Fibroblast of lung (primary cell): ENCODE data around the gene USH2A.

Experiments
- CTCF ChIP-seq, 2 donors: IDR thresholded peaks in 1 of 2; conservative IDR thresholded peaks in 1 of 2; 1 replicate in 1 of 2; 2 replicates in 1 of 2; pipeline ENCODE4 v1.5.1; 2011 to 2012; ENCODE audit warnings: low read length in 2 of 2, control low read depth in 1 of 2, inconsistent platforms in 1 of 2, low read depth in 1 of 2, mild to moderate bottlenecking in 1 of 2
- EZH2 ChIP-seq: IDR thresholded peaks from 2 replicates; pipeline ENCODE4 v1.5.1; 2012; ENCODE audit warnings: low read length, control low read depth, mild to moderate bottlenecking; ENCODE audit errors: missing control alignments

GRCh38 chr1:215677112-215677511, 746.1 kb downstream of the USH2A start:
- TF ChIP-seq CTCF (conservative IDR thresholded peaks at IDR 0.05 in 1 of 2, IDR thresholded peaks at IDR 0.05 in 1 of 2; ENCODE audit: low read depth in 1 of 2, low read length in 2 of 2) (no peak), EZH2 (no peak)
